H9 (cell line): ENCODE measurements around the gene NTMT1. TPM values are rescaled to one million over a fixed set of nuclear protein-coding genes. Genes with fewer than 3 reads are reported as not detected.

Experiments
- DNase-seq: peaks from one replicate; pipeline ENCODE4 v3.0.0-alpha.2; 2017
- H2AFZ ChIP-seq: one replicate; pipeline ENCODE4 v1.6.1; 2013; ENCODE audit warnings: mild to moderate bottlenecking, low read length, control low read depth, moderate library complexity
- H2AK5ac ChIP-seq: 2 replicates; pipeline ENCODE4 v1.6.1; 2013; ENCODE audit warnings: low read length, control low read depth, mixed read lengths; ENCODE audit not compliant: insufficient read length
- H2BK120ac ChIP-seq: one replicate; pipeline ENCODE4 v1.6.1; 2013; ENCODE audit warnings: low read depth, mild to moderate bottlenecking, low read length, control low read depth, inconsistent platforms; ENCODE audit not compliant: poor library complexity, severe bottlenecking
- H2BK12ac ChIP-seq: 2 replicates; pipeline ENCODE4 v1.6.1; 2013; ENCODE audit warnings: low read length, control low read depth, mixed read lengths, low read depth; ENCODE audit not compliant: insufficient read length
- H2BK15ac ChIP-seq: 2 replicates; pipeline ENCODE4 v1.6.1; 2013; ENCODE audit warnings: low read depth, low read length, control low read depth
- H2BK20ac ChIP-seq: one replicate; pipeline ENCODE4 v1.6.1; 2013; ENCODE audit warnings: low read depth, mild to moderate bottlenecking, low read length, control low read depth, inconsistent platforms; ENCODE audit not compliant: poor library complexity, severe bottlenecking
- H2BK5ac ChIP-seq: 2 replicates; pipeline ENCODE4 v1.6.1; 2013; ENCODE audit warnings: low read length, control low read depth, mixed read lengths; ENCODE audit not compliant: insufficient read length
- H3K14ac ChIP-seq: 2 replicates; pipeline ENCODE4 v1.6.1; 2013; ENCODE audit warnings: low read length, control low read depth; ENCODE audit not compliant: insufficient read depth
- H3K18ac ChIP-seq: 2 replicates; pipeline ENCODE4 v1.6.1; 2013; ENCODE audit warnings: low read depth, mild to moderate bottlenecking, mixed read lengths, low read length, control low read depth; ENCODE audit not compliant: insufficient read length
- H3K23ac ChIP-seq: 2 replicates; pipeline ENCODE4 v1.6.1; 2013; ENCODE audit warnings: low read length, control low read depth, mixed read lengths, low read depth; ENCODE audit not compliant: insufficient read length
- H3K23me2 ChIP-seq: 2 replicates; pipeline ENCODE4 v1.6.1; 2013; ENCODE audit warnings: low read depth, mild to moderate bottlenecking, mixed read lengths, low read length, control low read depth; ENCODE audit not compliant: insufficient read length, poor library complexity, severe bottlenecking
- H3K27ac ChIP-seq: 2 replicates; pipeline ENCODE4 v1.5.1; 2013; ENCODE audit warnings: low read length, control low read depth, mixed read lengths, low read depth; ENCODE audit not compliant: insufficient read length
- H3K27me3 ChIP-seq: 2 replicates; pipeline ENCODE4 v1.6.1; 2013; ENCODE audit warnings: low read length, control low read depth, inconsistent platforms; ENCODE audit not compliant: insufficient read depth
- H3K4ac ChIP-seq: 2 replicates; pipeline ENCODE4 v1.6.1; 2013; ENCODE audit warnings: low read depth, mild to moderate bottlenecking, control low read depth, inconsistent platforms, low read length, moderate library complexity
- H3K4me1 ChIP-seq: 2 replicates; pipeline ENCODE4 v1.6.1; 2013; ENCODE audit warnings: low read length, control low read depth, inconsistent platforms; ENCODE audit not compliant: insufficient read depth
- H3K4me2 ChIP-seq: 2 replicates; pipeline ENCODE4 v1.6.1; 2013; ENCODE audit warnings: low read length, control low read depth, mixed read lengths; ENCODE audit not compliant: insufficient read length, insufficient read depth
- H3K56ac ChIP-seq: 2 replicates; pipeline ENCODE4 v1.6.1; 2013; ENCODE audit warnings: low read depth, mild to moderate bottlenecking, mixed read lengths, low read length, control low read depth; ENCODE audit not compliant: insufficient read length
- H3K79me1 ChIP-seq: 2 replicates; pipeline ENCODE4 v1.6.1; 2013; ENCODE audit warnings: low read depth, mild to moderate bottlenecking, moderate library complexity, low read length, control low read depth, inconsistent platforms; ENCODE audit not compliant: insufficient read depth, poor library complexity, severe bottlenecking
- H3K79me2 ChIP-seq: 2 replicates; pipeline ENCODE4 v1.6.1; 2013; ENCODE audit warnings: low read length, control low read depth, inconsistent platforms; ENCODE audit not compliant: insufficient read depth
- H3K9ac ChIP-seq: 2 replicates; pipeline ENCODE4 v1.6.1; 2013; ENCODE audit warnings: low read length, control low read depth, mixed read lengths; ENCODE audit not compliant: insufficient read length; ENCODE audit errors: extremely low read depth
- H3K9me3 ChIP-seq: one replicate; pipeline ENCODE4 v1.6.1; 2013; ENCODE audit warnings: low read depth, low read length, inconsistent platforms; ENCODE audit not compliant: control insufficient read depth
- H3T11ph ChIP-seq: one replicate; pipeline ENCODE4 v1.6.1; 2013; ENCODE audit warnings: mild to moderate bottlenecking, low read length, control low read depth, inconsistent platforms
- H4K20me1 ChIP-seq: one replicate; pipeline ENCODE4 v1.6.1; 2013; ENCODE audit not compliant: control insufficient read depth, insufficient read length, insufficient read depth
- H4K5ac ChIP-seq: 2 replicates; pipeline ENCODE4 v1.6.1; 2013; ENCODE audit warnings: low read depth, mild to moderate bottlenecking, mixed read lengths, low read length, control low read depth; ENCODE audit not compliant: insufficient read length
- H4K8ac ChIP-seq: replicated peaks from 2 replicates; pipeline ENCODE4 v1.6.1; 2013; ENCODE audit warnings: low read length, control low read depth, mixed read lengths, low read depth; ENCODE audit not compliant: insufficient read length
- H4K91ac ChIP-seq: 2 replicates; pipeline ENCODE4 v1.6.1; 2013; ENCODE audit warnings: low read depth, mild to moderate bottlenecking, moderate library complexity, mixed read lengths, low read length, control low read depth; ENCODE audit not compliant: insufficient read length
- H3K27ac Mint-ChIP-seq, 3 experiments: 2 replicates in 2 of 3; 3 replicates in 1 of 3; pipeline ENCODE4 v1.8.0; 2020 to 2021; ENCODE audit warnings: mixed read lengths in 3 of 3, mild to moderate bottlenecking in 1 of 3, moderate library complexity in 1 of 3
- H3K27me3 Mint-ChIP-seq: 2 replicates; pipeline ENCODE4 v1.8.0; 2021; ENCODE audit warnings: low read depth, mild to moderate bottlenecking, moderate library complexity, mixed read lengths
- H3K36me3 Mint-ChIP-seq, 3 experiments: 2 replicates in 2 of 3; 3 replicates in 1 of 3; pipeline ENCODE4 v1.8.0; 2020 to 2021; ENCODE audit warnings: low read depth in 3 of 3, mixed read lengths in 3 of 3; ENCODE audit not compliant: insufficient read depth in 1 of 3
- H3K4me1 Mint-ChIP-seq, 2 experiments: 2 replicates each; pipeline ENCODE4 v1.8.0; 2020; ENCODE audit warnings: mixed read lengths in 2 of 2
- H3K4me3 Mint-ChIP-seq, 2 experiments: 2 replicates in 1 of 2; 3 replicates in 1 of 2; pipeline ENCODE4 v1.8.0; 2020 to 2021; ENCODE audit warnings: mild to moderate bottlenecking in 2 of 2, mixed read lengths in 2 of 2, moderate library complexity in 1 of 2
- H3K9me3 Mint-ChIP-seq, 2 experiments: 2 replicates in 1 of 2; 3 replicates in 1 of 2; pipeline ENCODE4 v1.8.0; 2020; ENCODE audit warnings: mild to moderate bottlenecking in 2 of 2, mixed read lengths in 2 of 2, moderate library complexity in 1 of 2
- CTCF ChIP-seq: fragments of 200-600 bp; sonication (generic); conservative IDR thresholded peaks from 3 replicates; pipeline ENCODE4 v1.8.0; 2021; ENCODE audit warnings: antibody characterized with exemption, mild to moderate bottlenecking
- WGBS: extraction: QIAGEN DNeasy Blood & Tissue Kit; methylation state at CpG from one replicate; pipeline ENCODE4 v1.1.7; 2013; ENCODE audit warnings: missing lambda C conversion rate, low lambda C conversion rate, mixed read lengths; ENCODE audit not compliant: insufficient read length; ENCODE audit errors: extremely low coverage; 5-methylcytosine and 5-hydroxymethylcytosine counted together
- total RNA-seq: library from RNA; stranded (reverse); gene quantifications from 2 replicates; pipeline ENCODE4 v1.2.1, GENCODE V29; 2021

The NTMT1 gene
- total RNA-seq, 1 experiment from 2014 or later = 57.9 TPM

DNA sequence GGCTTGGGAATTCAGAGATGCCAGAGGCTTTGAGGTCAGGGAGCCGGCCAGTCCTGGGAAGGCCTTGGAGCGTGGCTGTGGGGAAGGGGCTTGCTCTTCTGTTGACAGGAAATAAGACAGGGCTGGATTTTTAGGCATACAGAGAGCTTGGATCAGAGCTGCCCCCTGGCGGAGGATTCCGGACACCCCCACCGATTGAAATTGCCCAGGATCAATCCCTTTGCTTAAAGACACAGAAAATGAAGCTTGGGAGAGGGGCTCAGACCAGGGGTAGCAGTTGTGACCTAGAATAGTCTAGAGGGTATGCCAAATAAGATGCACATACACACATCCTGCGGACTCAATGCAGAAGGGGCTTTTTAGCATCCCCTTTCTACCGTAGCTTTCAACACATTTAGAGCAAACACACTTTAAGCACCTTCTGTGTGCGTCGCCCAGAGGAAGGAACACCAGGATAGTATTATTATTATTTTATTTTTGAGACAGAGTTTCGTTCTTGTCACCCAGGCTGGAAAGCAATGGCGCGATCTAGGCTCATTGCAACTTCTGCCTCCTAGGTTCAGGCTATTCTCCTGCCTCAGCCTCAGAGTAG is 1.7 kb upstream of the NTMT1 start:
- H2BK20ac ChIP-seq = no peak overlapping the region
- no peak overlapping the region for H3K18ac ChIP-seq
- H3K4me1 ChIP-seq = 0 out of 2 replicates have a peak, but pooled peaks cover 2% of the 10 kb centered on the region
- no peak overlapping the region for H2BK5ac ChIP-seq
- H2BK12ac ChIP-seq = no peak overlapping the region
- no peak overlapping the region for H2BK15ac ChIP-seq
- H3K79me2 ChIP-seq = peaks cover 30% of the 10 kb centered on the region
- H2AFZ ChIP-seq = no peak overlapping the region
- peaks cover 11% of the 10 kb centered on the region for H3K79me1 ChIP-seq
- no peak overlapping the region for H4K91ac ChIP-seq
- Mint-ChIP-seq H3K36me3 (peaks cover 3 to 14% (median 11%) of the 10 kb centered on the region in 3 experiments; a peak in 5 of 7 replicates), H3K27ac (peak overlapping the region in 1 of 3 experiments; percentile 57; a peak in 1 of 7 replicates), H3K9me3 (no peaks in the 10 kb centered on the region), H3K4me1 (peaks cover 31 to 35% of the 10 kb centered on the region in 2 experiments), H3K27me3 (peaks cover 30% of the 10 kb centered on the region), H3K4me3 (peak overlapping the region; percentile 18 to 60; a peak in 2 of 5 replicates)
- DNase-seq = peak; percentile 84
- WGBS = no CpG with 5 or more reads among the region's 12 CpGs
- no peak overlapping the region for H3K27ac ChIP-seq
- no peak overlapping the region for H3K4me2 ChIP-seq
- no peak overlapping the region for H4K8ac ChIP-seq
- peak; percentile 85 for TF ChIP-seq CTCF
- peaks cover 15% of the 10 kb centered on the region for H3K23me2 ChIP-seq
- H3K27me3 ChIP-seq = peaks cover 17% of the 10 kb centered on the region
- no peaks in the 10 kb centered on the region for H3K9me3 ChIP-seq
- no peak overlapping the region for H3K56ac ChIP-seq
- no peak overlapping the region for H2AK5ac ChIP-seq
- H3T11ph ChIP-seq = no peak overlapping the region
- H3K23ac ChIP-seq = no peak overlapping the region
- H2BK120ac ChIP-seq = no peak overlapping the region
- H4K20me1 ChIP-seq = no peaks in the 10 kb centered on the region
- H4K5ac ChIP-seq = no peak overlapping the region
- H3K14ac ChIP-seq = no peak overlapping the region
- H3K9ac ChIP-seq = no peak overlapping the region
- H3K4ac ChIP-seq = no peak overlapping the region
